Heart left ventricle (tissue), 16 donors: Measurements from ENCODE around the gene ECSCR. TPM values are rescaled to one million over a fixed set of nuclear protein-coding genes. Genes with fewer than 3 reads are reported as not detected.

Experiments
- ATAC-seq, 4 donors: fragments of 200-7000 bp; cut with Tn5 transposase; one replicate each; pipeline ENCODE4 v1.9.1; 2020 to 2022; ENCODE audit warnings: moderate library complexity in 4 of 4, mild to moderate bottlenecking in 3 of 4, moderate number of reproducible peaks in 1 of 4
- DNase-seq, 5 donors: peaks; one replicate each; pipeline ENCODE4 v3.0.0-alpha.2; 2020
- H3K27ac ChIP-seq, 12 donors: fragments of 200-600 bp; sonication (generic) in 4 of 12; one replicate each; pipeline versions ENCODE4 v1.5.0 to v1.8.0; 2016 to 2022; ENCODE audit warnings: mild to moderate bottlenecking in 2 of 12
- H3K27me3 ChIP-seq, 9 donors: fragments of 200-600 bp; sonication (generic) in 2 of 9; one replicate each; pipeline versions ENCODE4 v1.5.1 to v1.8.0; 2016 to 2022; ENCODE audit warnings: mild to moderate bottlenecking in 3 of 9
- H3K36me3 ChIP-seq, 9 donors: fragments of 200-600 bp; sonication (generic) in 2 of 9; one replicate each; pipeline versions ENCODE4 v1.5.0 to v1.8.0; 2018 to 2022; ENCODE audit warnings: mild to moderate bottlenecking in 2 of 9
- H3K4me1 ChIP-seq, 12 donors: fragments of 200-600 bp; sonication (generic) in 4 of 12; one replicate each; pipeline versions ENCODE4 v1.5.0 to v1.8.0; 2016 to 2022; ENCODE audit warnings: mild to moderate bottlenecking in 3 of 12
- H3K4me3 ChIP-seq, 12 donors: fragments of 200-600 bp; sonication (generic) in 4 of 12; one replicate each; pipeline versions ENCODE4 v1.5.0 to v1.8.0; 2017 to 2022; ENCODE audit warnings: mild to moderate bottlenecking in 9 of 12, moderate library complexity in 4 of 12
- H3K9me3 ChIP-seq, 12 donors: fragments of 200-600 bp; sonication (generic) in 4 of 12; one replicate each; pipeline versions ENCODE4 v1.5.0 to v1.8.0; 2016 to 2022; ENCODE audit warnings: mild to moderate bottlenecking in 1 of 12
- POLR2A ChIP-seq, 2 donors: fragments of 450-650 bp; IDR thresholded peaks; one replicate each; pipeline ENCODE4 v1.6.1; 2017; ENCODE audit warnings: antibody characterized with exemption in 2 of 2, mild to moderate bottlenecking in 2 of 2, moderate library complexity in 2 of 2
- WGBS, 4 donors: extraction: QIAGEN DNeasy Blood & Tissue Kit in 2 of 4; methylation state at CpG; one replicate each; pipeline versions ENCODE4 v1.1.5 to v1.1.7; 2013 to 2018; 5-methylcytosine and 5-hydroxymethylcytosine counted together
- intact Hi-C, 10 donors: fragments of 100-400 bp; cut with DNase I; formaldehyde crosslinking; loops; one replicate each; pipeline versions ENCODE4 v1.11.1 to v1.14.2; 2022
- polyA plus RNA-seq, 2 donors: library from polyadenylated mRNA; stranded (reverse); fragments of 200-250 nt; gene quantifications; one replicate each; pipeline ENCODE4 v1.2.3, GENCODE V29; 2013
- total RNA-seq, 9 donors: library from RNA; depleted of rRNA in 2 of 9; stranded (reverse); fragments of >200 nt in 2 of 9; fragmentation: NEBNext Ultra II Directional in 3 of 9; extraction: Animal tissue kit (Norgen Biotek cat#: 25700) in 3 of 9; gene quantifications; one replicate each; pipeline versions ENCODE4 v1.1.0 to v1.2.4, GENCODE V29; 2016 to 2023
- TF ChIP-seq, protein P1 (sequence below), 12 donors: fragments of 200-600 bp; sonication (generic) in 4 of 12; IDR thresholded peaks; one replicate each; pipeline versions ENCODE4 v1.5.0 to v1.8.0; 2018 to 2022; ENCODE audit warnings: antibody characterized with exemption in 12 of 12, mild to moderate bottlenecking in 5 of 12
- donor health status: ischemic (EF 13 %, LVEDD 7.1; RV severe dilation, severe dysfunction).
- donor health status: healthy with polysubstance abuse.
- donor health status: DM: no; HTN: yes; CAD: no.
- donor health status: DM: no; HTN: no; CAD: no.
- donor health status: ischemic (EF 25% LVEDD 6.9; RV normal size, moderate dysfunction).
- donor health status: ischemic (EF 25% LVEDD 5.7; RV mildly dilated, moderate dysfunction).
- donor health status: healthy.
- donor health status: DM: yes; HTN: yes; CAD: no.
- donor health status: ischemic (EF 35%, LVEDD 5.7; RV mildly dilated, moderate dysfunction).
- donor health status: nonischemic (EF 11% LVEDD 7.7; RV severe dilation, severe dysfunction).
- donor health status: DM: yes; HTN: yes; CAD: no.
- donor health status: PGD.
- donor health status: ischemic (EF 29% LVEDD 5.4; RV normal size, mild dysfunction).
- donor health status: nonischemic (EF 23%, LVEDD 6.1; RV moderate dilation, normal function).

The ECSCR gene
- total and polyA plus RNA-seq, 11 donors: 13.4 to 59.3 (median 21.3) TPM

- Histone ChIP-seq H3K4me3 (peak overlapping the region in 11 of 12 donors; percentile 35 to 70 (median 54)), H3K27me3 (no peaks in the 10 kb centered on the region), H3K27ac (peak overlapping the region; percentile 30 to 94 (median 82)), H3K36me3 (peaks cover 0 to 21% (median 6%) of the 10 kb centered on the region in 9 donors), H3K9me3 (no peaks in the 10 kb centered on the region), H3K4me1 (peaks cover 0 to 36% (median 6%) of the 10 kb centered on the region in 12 donors)
- ATAC-seq (no peak), DNase-seq (no peak)
- no peak for TF ChIP-seq POLR2A (IDR thresholded peaks at IDR 0.05)
- TF ChIP-seq, protein P1, sequence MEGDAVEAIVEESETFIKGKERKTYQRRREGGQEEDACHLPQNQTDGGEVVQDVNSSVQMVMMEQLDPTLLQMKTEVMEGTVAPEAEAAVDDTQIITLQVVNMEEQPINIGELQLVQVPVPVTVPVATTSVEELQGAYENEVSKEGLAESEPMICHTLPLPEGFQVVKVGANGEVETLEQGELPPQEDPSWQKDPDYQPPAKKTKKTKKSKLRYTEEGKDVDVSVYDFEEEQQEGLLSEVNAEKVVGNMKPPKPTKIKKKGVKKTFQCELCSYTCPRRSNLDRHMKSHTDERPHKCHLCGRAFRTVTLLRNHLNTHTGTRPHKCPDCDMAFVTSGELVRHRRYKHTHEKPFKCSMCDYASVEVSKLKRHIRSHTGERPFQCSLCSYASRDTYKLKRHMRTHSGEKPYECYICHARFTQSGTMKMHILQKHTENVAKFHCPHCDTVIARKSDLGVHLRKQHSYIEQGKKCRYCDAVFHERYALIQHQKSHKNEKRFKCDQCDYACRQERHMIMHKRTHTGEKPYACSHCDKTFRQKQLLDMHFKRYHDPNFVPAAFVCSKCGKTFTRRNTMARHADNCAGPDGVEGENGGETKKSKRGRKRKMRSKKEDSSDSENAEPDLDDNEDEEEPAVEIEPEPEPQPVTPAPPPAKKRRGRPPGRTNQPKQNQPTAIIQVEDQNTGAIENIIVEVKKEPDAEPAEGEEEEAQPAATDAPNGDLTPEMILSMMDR (IDR thresholded peaks at IDR 0.05): no peak
- intact Hi-C loops: loop anchor here in 1 of 10 donors (2.0 kb wide), 1 partner anchor 22 kb away; the partner anchor contains the start of gene STING1
- 59 to 68% (median 63%) methylated on average over 1 of the region's 1 CpG for WGBS, 4 donors
Observed at GRCh38 chr5:139460455-139460854, 2.1 kb downstream of the ECSCR start.

GRCh38 chr5:139459451-139459934, 3.0 kb downstream of the ECSCR start:
- peaks cover 0 to 36% (median 6%) of the 10 kb centered on the region in 12 donors for H3K4me1 ChIP-seq
- WGBS, 4 donors: 58 to 79% (median 74%) methylated on average over 8 of the region's 8 CpGs
- peak overlapping the region; percentile 58 to 94 (median 82) for H3K27ac ChIP-seq
- peaks cover 0 to 23% (median 6%) of the 10 kb centered on the region in 9 donors for H3K36me3 ChIP-seq
- TF ChIP-seq, protein P1 (IDR thresholded peaks at IDR 0.05): no peak
- TF ChIP-seq POLR2A (IDR thresholded peaks at IDR 0.05): no peak
- intact Hi-C loops: no loop called here
- H3K27me3 ChIP-seq: no peaks in the 10 kb centered on the region
- DNase-seq: peak in 4 of 5 donors; percentile 45 to 76 (median 48)
- H3K4me3 ChIP-seq: peak overlapping the region in 10 of 12 donors; percentile 16 to 70 (median 54)
- peak; percentile 44 to 68 (median 56) for ATAC-seq
- H3K9me3 ChIP-seq: no peaks in the 10 kb centered on the region

DNA sequence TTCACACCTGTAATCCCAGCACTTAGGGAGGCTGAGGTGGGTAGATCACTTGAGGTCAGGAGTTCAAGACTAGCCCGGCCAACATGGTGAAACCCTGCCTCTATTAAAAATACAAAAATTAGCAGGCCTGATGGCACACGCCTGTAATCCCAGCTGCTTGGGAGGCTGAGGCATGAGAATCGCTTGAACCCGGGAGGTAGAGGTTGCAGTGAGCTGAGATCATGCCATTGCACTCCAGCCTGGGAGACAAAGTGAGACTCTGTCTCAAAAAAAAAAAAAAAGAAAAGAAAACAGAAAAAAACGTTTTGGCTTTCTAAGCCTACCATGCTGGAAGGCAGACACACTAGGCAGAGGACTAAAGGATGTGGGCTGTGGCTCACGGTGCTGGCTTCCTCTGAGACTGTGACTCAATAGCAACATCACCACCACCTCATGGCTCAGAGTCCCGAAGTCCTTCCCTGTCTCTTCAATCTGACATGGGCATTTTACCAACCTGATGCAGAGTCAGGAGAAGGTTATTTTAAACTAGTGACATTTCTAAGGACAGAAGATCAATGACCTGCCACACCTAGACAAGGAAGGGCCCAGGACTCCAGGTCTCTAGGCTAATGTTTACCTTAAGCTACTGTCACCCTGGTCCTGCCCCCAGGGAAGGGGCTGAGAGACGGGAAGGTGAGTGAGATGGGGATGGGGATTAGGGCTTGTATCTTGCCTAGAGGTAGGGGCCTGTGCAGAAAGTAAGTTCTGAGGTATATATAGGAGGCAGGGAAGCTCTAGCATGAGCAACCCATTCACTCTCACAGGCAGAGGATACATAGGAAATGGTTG, 3.7 kb downstream of the ECSCR start:
- H3K36me3 ChIP-seq: peaks cover 0 to 23% (median 6%) of the 10 kb centered on the region in 9 donors
- H3K27me3 ChIP-seq: no peaks in the 10 kb centered on the region
- ATAC-seq (peak in 3 of 4 donors; percentile 63 to 77 (median 72)), DNase-seq (no peak)
- H3K27ac ChIP-seq: peak overlapping the region in 11 of 12 donors; percentile 58 to 94 (median 83)
- 59 to 65% (median 63%) methylated on average over 8 of the region's 8 CpGs for WGBS, 4 donors
- H3K4me3 ChIP-seq: peak overlapping the region in 7 of 12 donors; percentile 16 to 70 (median 54)
- H3K9me3 ChIP-seq: no peaks in the 10 kb centered on the region
- intact Hi-C loops: no loop called here
- TF ChIP-seq, protein P1 (IDR thresholded peaks at IDR 0.05): no peak
- no peak for TF ChIP-seq POLR2A (IDR thresholded peaks at IDR 0.05)
- H3K4me1 ChIP-seq: peaks cover 0 to 35% (median 6%) of the 10 kb centered on the region in 12 donors

- Histone ChIP-seq H3K4me3 (no peak overlapping the region), H3K4me1 (peaks cover 0 to 27% (median 4%) of the 10 kb centered on the region in 12 donors), H3K9me3 (no peaks in the 10 kb centered on the region), H3K36me3 (peaks cover 0 to 23% (median 6%) of the 10 kb centered on the region in 9 donors), H3K27ac (no peak overlapping the region), H3K27me3 (no peaks in the 10 kb centered on the region)
- TF ChIP-seq POLR2A (IDR thresholded peaks at IDR 0.05): no peak
- TF ChIP-seq, protein P1 (IDR thresholded peaks at IDR 0.05): no peak
- ATAC-seq: no peak
- intact Hi-C loops: no loop called here
- WGBS, 4 donors: 92 to 96% (median 93%) methylated on average over 5 of the region's 5 CpGs
- no peak for DNase-seq
Observed at GRCh38 chr5:139457653-139458306, 4.8 kb downstream of the ECSCR start.
